NT2/D1 (cell line): ENCODE data around the gene NDUFA5.

Experiments
- SUZ12 ChIP-seq: IDR thresholded peaks from 2 replicates; pipeline ENCODE4 v1.6.1; 2011; ENCODE audit not compliant: insufficient read length, insufficient read depth; ENCODE audit errors: extremely low read depth
- YY1 ChIP-seq: IDR thresholded peaks from 2 replicates; pipeline ENCODE4 v1.6.1; 2011; ENCODE audit not compliant: insufficient read length, insufficient read depth
- ZNF274 ChIP-seq: IDR thresholded peaks from 2 replicates; pipeline ENCODE4 v1.6.1; 2011; ENCODE audit warnings: mild to moderate bottlenecking, low read depth, low read length

- no peak for TF ChIP-seq YY1
- TF ChIP-seq ZNF274 = no peak
- no peak for TF ChIP-seq SUZ12
Observed at GRCh38 chr7:123539871-123540270, 17.7 kb downstream of the NDUFA5 start.
